ENCODE data around the gene CHIT1. TPM values are rescaled to one million over a fixed set of nuclear protein-coding genes. Genes with fewer than 3 reads are reported as not detected.

The CHIT1 gene
- total and polyA plus RNA-seq, 4 experiments from 2014 or later = 0.41 to 0.78 TPM; not detected in 2

DNA sequence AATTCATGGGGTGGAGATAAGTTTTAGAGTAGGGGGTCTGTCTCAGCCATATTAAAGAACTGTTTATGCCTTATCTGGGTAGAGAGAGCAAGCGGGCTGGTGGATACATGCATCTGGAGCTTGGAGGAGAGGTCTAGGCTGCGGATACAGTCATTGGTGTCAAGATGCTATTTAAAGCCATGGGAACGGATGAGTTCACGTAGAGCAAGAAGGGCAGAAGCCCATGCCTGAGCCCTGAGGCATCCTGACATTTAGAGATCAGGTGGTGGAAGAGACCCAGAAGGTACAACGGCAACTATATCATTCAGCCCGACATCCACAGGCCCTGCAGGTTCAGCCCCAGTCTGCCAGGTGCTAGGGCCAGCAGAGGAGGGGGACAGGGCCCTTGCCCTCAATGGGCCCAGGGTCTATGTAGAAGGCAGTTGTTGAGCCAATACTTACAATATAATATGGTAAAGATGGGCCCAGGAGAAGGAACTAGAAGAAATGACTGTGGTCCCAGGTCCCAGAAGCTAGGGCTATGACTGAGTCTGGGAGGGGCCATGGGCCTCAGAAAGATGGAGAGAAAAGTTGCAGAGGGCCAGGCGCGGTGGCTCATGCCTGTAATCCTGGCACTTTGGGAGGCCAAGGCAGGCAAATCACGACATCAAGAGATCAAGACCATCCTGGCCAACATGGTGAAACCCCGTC lies 27.8 kb downstream of the CHIT1 start:
- CTCF ChIA-PET (ENCODE audit: partially characterized antibody) = no interaction called here

GRCh38 chr1:203200916-203201315 lies 28.6 kb downstream of the CHIT1 start:
- POLR2A ChIA-PET (ENCODE audit: partially characterized antibody) = no interaction called here
- peaks cover 17 to 32% of the 10 kb centered on the region in 2 donors for H3K27me3 Mint-ChIP-seq

More for the DNA sequence above, 27.8 kb downstream of the CHIT1 start:
- POLR2A ChIA-PET (ENCODE audit: partially characterized antibody) = no interaction called here
- no peak for DNase-seq
- Histone ChIP-seq H3K27ac (ENCODE audit: low read depth, low read length) (no peak overlapping the region), H3K27me3 (ENCODE audit: insufficient read depth, low read length) (no peaks in the 10 kb centered on the region), H3K4me3 (ENCODE audit: low read length in 2 of 2) (no peak overlapping the region), H3K4me1 (ENCODE audit: insufficient read depth, low read length) (no peaks in the 10 kb centered on the region), H3K9me3 (ENCODE audit: control insufficient read depth in 1 of 2, low read length in 2 of 2) (no peaks in the 10 kb centered on the region), H3K36me3 (ENCODE audit: insufficient read depth, low read length) (no peaks in the 10 kb centered on the region)
- Mint-ChIP-seq H3K4me1 (no peaks in the 10 kb centered on the region), H3K36me3 (no peaks in the 10 kb centered on the region), H3K27ac (no peak overlapping the region), H3K27me3 (peaks cover 19 to 32% of the 10 kb centered on the region in 2 donors), H3K4me3 (no peak overlapping the region), H3K9me3 (peaks cover 0 to 2% (median 0%) of the 10 kb centered on the region in 8 donors)
- intact Hi-C loops (cut with micrococcal nuclease) = no loop called here

GRCh38 chr1:203199816-203200571 lies 29.5 kb downstream of the CHIT1 start:
- CTCF ChIA-PET (ENCODE audit: partially characterized antibody) = interaction anchor here (1.4 to 2.2 kb wide), 2 partner anchors 16 to 161 kb away, joined by 3 to 11 read pairs; no protein-coding TSS in a partner anchor
- H3K27ac ChIP-seq (ENCODE audit: low read depth, low read length) = no peak overlapping the region
- no peaks in the 10 kb centered on the region for H3K4me1 Mint-ChIP-seq

More at GRCh38 chr1:203200916-203201315, 28.6 kb downstream of the CHIT1 start:
- Histone ChIP-seq H3K36me3 (ENCODE audit: insufficient read depth, low read length) (no peaks in the 10 kb centered on the region), H3K4me1 (ENCODE audit: insufficient read depth, low read length) (no peaks in the 10 kb centered on the region), H3K27me3 (ENCODE audit: insufficient read depth, low read length) (no peaks in the 10 kb centered on the region), H3K9me3 (ENCODE audit: control insufficient read depth in 1 of 2, low read length in 2 of 2) (no peaks in the 10 kb centered on the region), H3K27ac (ENCODE audit: low read depth, low read length) (no peak overlapping the region), H3K4me3 (ENCODE audit: low read length in 2 of 2) (no peak overlapping the region)
- H3K4me3 Mint-ChIP-seq = no peak overlapping the region
- DNase-seq = no peak
- peaks cover 0 to 2% (median 0%) of the 10 kb centered on the region in 8 donors for H3K9me3 Mint-ChIP-seq
- no peaks in the 10 kb centered on the region for H3K4me1 Mint-ChIP-seq
- intact Hi-C loops (cut with micrococcal nuclease) = no loop called here
- H3K27ac Mint-ChIP-seq = no peak overlapping the region
- H3K36me3 Mint-ChIP-seq = no peaks in the 10 kb centered on the region
- CTCF ChIA-PET (ENCODE audit: partially characterized antibody) = interaction anchor here (1.4 to 2.2 kb wide), 2 partner anchors 15 to 161 kb away, joined by 3 to 11 read pairs; no protein-coding TSS in a partner anchor

DNA sequence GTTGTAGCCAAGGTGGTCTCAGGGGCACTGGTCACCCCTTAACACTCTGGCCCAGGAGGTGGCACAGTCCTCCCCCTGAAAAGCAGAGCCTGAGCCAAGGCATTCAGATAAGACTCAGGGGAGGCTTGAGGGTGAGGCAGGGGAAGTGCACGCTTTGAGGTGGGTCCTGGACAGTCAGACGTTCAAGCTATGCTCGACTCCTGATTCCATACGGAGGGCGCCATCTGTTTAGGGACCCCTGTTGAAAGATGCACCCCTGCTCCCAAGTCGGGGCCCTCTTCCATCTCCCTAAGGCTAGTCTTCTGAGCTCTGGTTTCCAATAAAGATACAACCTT lies 30.0 kb downstream of the CHIT1 start:
- no peak overlapping the region for H3K4me3 ChIP-seq (ENCODE audit: low read length in 2 of 2)
- no peaks in the 10 kb centered on the region for H3K4me1 ChIP-seq (ENCODE audit: insufficient read depth, low read length)
- intact Hi-C loops (cut with micrococcal nuclease) = no loop called here
- no peak for DNase-seq
- no peaks in the 10 kb centered on the region for H3K36me3 ChIP-seq (ENCODE audit: insufficient read depth, low read length)
- Mint-ChIP-seq H3K27ac (no peak overlapping the region), H3K4me3 (no peak overlapping the region), H3K9me3 (peaks cover 0 to 2% (median 0%) of the 10 kb centered on the region in 8 donors), H3K36me3 (no peaks in the 10 kb centered on the region), H3K4me1 (no peaks in the 10 kb centered on the region), H3K27me3 (peaks cover 21 to 32% of the 10 kb centered on the region in 2 donors)
- no peaks in the 10 kb centered on the region for H3K9me3 ChIP-seq (ENCODE audit: control insufficient read depth in 1 of 2, low read length in 2 of 2)
- no peaks in the 10 kb centered on the region for H3K27me3 ChIP-seq (ENCODE audit: insufficient read depth, low read length)
- ChIA-PET CTCF (ENCODE audit: partially characterized antibody) (interaction anchor here (1.4 to 2.2 kb wide), 2 partner anchors 17 to 160 kb away, joined by 3 to 11 read pairs; no protein-coding TSS in a partner anchor), POLR2A (ENCODE audit: partially characterized antibody) (no interaction called here)
- no peak overlapping the region for H3K27ac ChIP-seq (ENCODE audit: low read depth, low read length)

More at GRCh38 chr1:203199816-203200571, 29.5 kb downstream of the CHIT1 start:
- POLR2A ChIA-PET (ENCODE audit: partially characterized antibody) = no interaction called here
- no peak overlapping the region for H3K4me3 Mint-ChIP-seq
- Histone ChIP-seq H3K4me1 (ENCODE audit: insufficient read depth, low read length) (no peaks in the 10 kb centered on the region), H3K9me3 (ENCODE audit: control insufficient read depth in 1 of 2, low read length in 2 of 2) (no peaks in the 10 kb centered on the region), H3K4me3 (ENCODE audit: low read length in 2 of 2) (no peak overlapping the region), H3K36me3 (ENCODE audit: insufficient read depth, low read length) (no peaks in the 10 kb centered on the region), H3K27me3 (ENCODE audit: insufficient read depth, low read length) (no peaks in the 10 kb centered on the region)
- H3K27ac Mint-ChIP-seq = no peak overlapping the region
- intact Hi-C loops (cut with micrococcal nuclease) = no loop called here
- peaks cover 0 to 2% (median 0%) of the 10 kb centered on the region in 8 donors for H3K9me3 Mint-ChIP-seq
- peaks cover 21 to 32% of the 10 kb centered on the region in 2 donors for H3K27me3 Mint-ChIP-seq
- no peak for DNase-seq
- no peaks in the 10 kb centered on the region for H3K36me3 Mint-ChIP-seq

- no peaks in the 10 kb centered on the region for H3K9me3 ChIP-seq (ENCODE audit: control insufficient read depth in 1 of 2, low read length in 2 of 2)
These were observed 30.5 kb downstream of the CHIT1 start for GRCh38 chr1:203199002-203199401.

GRCh38 chr1:203197625-203198024 lies 31.8 kb downstream of the CHIT1 start:
- no peak overlapping the region for H3K4me3 ChIP-seq (ENCODE audit: low read length in 2 of 2)
- no peaks in the 10 kb centered on the region for H3K4me1 ChIP-seq (ENCODE audit: insufficient read depth, low read length)
- ChIA-PET CTCF (ENCODE audit: partially characterized antibody) (interaction anchor here (0.5 kb wide), 1 partner anchor 178 kb away, joined by 3 read pairs; no protein-coding TSS in a partner anchor), POLR2A (ENCODE audit: partially characterized antibody) (no interaction called here)
- H3K36me3 Mint-ChIP-seq = no peaks in the 10 kb centered on the region
- no peaks in the 10 kb centered on the region for H3K36me3 ChIP-seq (ENCODE audit: insufficient read depth, low read length)
- no peak overlapping the region for H3K27ac ChIP-seq (ENCODE audit: low read depth, low read length)
- H3K4me3 Mint-ChIP-seq = no peak overlapping the region
- H3K9me3 ChIP-seq (ENCODE audit: control insufficient read depth in 1 of 2, low read length in 2 of 2) = no peaks in the 10 kb centered on the region
- no peaks in the 10 kb centered on the region for H3K27me3 ChIP-seq (ENCODE audit: insufficient read depth, low read length)
- H3K9me3 Mint-ChIP-seq = peaks cover 0 to 2% (median 0%) of the 10 kb centered on the region in 8 donors
- no peak for DNase-seq
- H3K27ac Mint-ChIP-seq = no peak overlapping the region
- peaks cover 18 to 23% of the 10 kb centered on the region in 2 donors for H3K27me3 Mint-ChIP-seq
- intact Hi-C loops (cut with micrococcal nuclease) = no loop called here
- H3K4me1 Mint-ChIP-seq = no peaks in the 10 kb centered on the region

More at GRCh38 chr1:203199002-203199401, 30.5 kb downstream of the CHIT1 start:
- Mint-ChIP-seq H3K27me3 (peaks cover 21 to 32% of the 10 kb centered on the region in 2 donors), H3K27ac (no peak overlapping the region), H3K36me3 (no peaks in the 10 kb centered on the region), H3K4me1 (no peaks in the 10 kb centered on the region), H3K9me3 (peaks cover 0 to 2% (median 0%) of the 10 kb centered on the region in 8 donors), H3K4me3 (no peak overlapping the region)
- ChIA-PET CTCF (ENCODE audit: partially characterized antibody) (interaction anchor here (2.2 kb wide), 1 partner anchor 17 kb away, joined by 11 read pairs; no protein-coding TSS in a partner anchor), POLR2A (ENCODE audit: partially characterized antibody) (no interaction called here)
- no peaks in the 10 kb centered on the region for H3K4me1 ChIP-seq (ENCODE audit: insufficient read depth, low read length)
- H3K27me3 ChIP-seq (ENCODE audit: insufficient read depth, low read length) = no peaks in the 10 kb centered on the region
- no peak overlapping the region for H3K4me3 ChIP-seq (ENCODE audit: low read length in 2 of 2)
- no peak for DNase-seq
- H3K27ac ChIP-seq (ENCODE audit: low read depth, low read length) = no peak overlapping the region
- intact Hi-C loops (cut with micrococcal nuclease) = no loop called here
- no peaks in the 10 kb centered on the region for H3K36me3 ChIP-seq (ENCODE audit: insufficient read depth, low read length)

GRCh38 chr1:203196371-203196770 lies 33.1 kb downstream of the CHIT1 start:
- Mint-ChIP-seq H3K27me3 (peaks cover 15 to 21% of the 10 kb centered on the region in 2 donors), H3K36me3 (no peaks in the 10 kb centered on the region), H3K4me1 (no peaks in the 10 kb centered on the region), H3K27ac (no peak overlapping the region), H3K9me3 (peaks cover 0 to 2% (median 0%) of the 10 kb centered on the region in 8 donors), H3K4me3 (no peak overlapping the region)
- POLR2A ChIA-PET (ENCODE audit: partially characterized antibody) = no interaction called here
- Histone ChIP-seq H3K4me3 (ENCODE audit: low read length in 2 of 2) (no peak overlapping the region), H3K36me3 (ENCODE audit: insufficient read depth, low read length) (no peaks in the 10 kb centered on the region), H3K27me3 (ENCODE audit: insufficient read depth, low read length) (no peaks in the 10 kb centered on the region), H3K4me1 (ENCODE audit: insufficient read depth, low read length) (no peaks in the 10 kb centered on the region), H3K27ac (ENCODE audit: low read depth, low read length) (no peak overlapping the region), H3K9me3 (ENCODE audit: control insufficient read depth in 1 of 2, low read length in 2 of 2) (no peaks in the 10 kb centered on the region)
- CTCF ChIA-PET (ENCODE audit: partially characterized antibody) = interaction anchor here (0.6 kb wide), 1 partner anchor 619 kb away, joined by 3 read pairs; no protein-coding TSS in a partner anchor
- no peak for DNase-seq
- intact Hi-C loops (cut with micrococcal nuclease) = no loop called here
